ENCODE results near the gene ETV3L.
"Not testable (repeated sequence)": the region's sequence is repeated elsewhere in the genome, so short reads cannot be mapped to it uniquely, and the experiment has no call there.

The ETV3L gene

GRCh38 chr1:157105988-157106812, 6.6 kb upstream of the ETV3L start:
- DNase-seq (ENCODE audit: low read depth in 1 of 2, low spot score in 1 of 2): no peak

DNA sequence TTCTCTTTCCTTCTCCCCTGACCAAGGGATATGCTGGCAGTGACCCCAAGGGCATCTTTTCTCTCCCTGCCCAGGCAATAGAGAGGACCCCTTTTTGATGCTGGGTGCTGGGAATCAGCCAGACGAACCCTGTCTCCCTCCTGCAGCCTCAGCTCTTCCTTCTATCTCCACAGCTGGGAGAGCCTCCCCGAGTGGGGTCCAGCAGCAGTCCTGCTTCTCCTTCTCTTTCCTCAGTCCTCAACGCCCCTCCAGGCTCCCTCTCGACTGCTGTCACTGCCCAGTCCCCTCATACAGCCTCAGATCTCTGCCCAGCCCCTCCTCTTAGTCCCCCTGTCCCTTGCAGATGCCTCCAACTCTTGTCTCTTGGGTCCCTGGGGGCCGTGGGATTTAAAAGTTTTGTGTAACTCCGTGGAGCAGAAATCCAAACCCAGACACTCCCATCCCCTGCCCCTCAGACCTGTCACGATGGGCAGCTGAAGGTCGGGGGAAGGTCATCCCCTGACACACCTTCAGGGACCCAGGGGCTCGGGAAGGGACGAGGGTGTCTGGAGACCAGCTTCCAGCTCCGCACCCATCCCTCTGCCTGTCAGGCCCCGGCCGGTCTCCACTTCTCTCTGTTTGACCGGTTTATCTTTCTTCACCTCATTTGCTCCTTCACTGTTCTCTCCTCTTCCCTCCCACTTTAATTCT, 5.8 kb upstream of the ETV3L start:
- no peak for DNase-seq (ENCODE audit: low read depth in 1 of 2, low spot score in 1 of 2)

DNA sequence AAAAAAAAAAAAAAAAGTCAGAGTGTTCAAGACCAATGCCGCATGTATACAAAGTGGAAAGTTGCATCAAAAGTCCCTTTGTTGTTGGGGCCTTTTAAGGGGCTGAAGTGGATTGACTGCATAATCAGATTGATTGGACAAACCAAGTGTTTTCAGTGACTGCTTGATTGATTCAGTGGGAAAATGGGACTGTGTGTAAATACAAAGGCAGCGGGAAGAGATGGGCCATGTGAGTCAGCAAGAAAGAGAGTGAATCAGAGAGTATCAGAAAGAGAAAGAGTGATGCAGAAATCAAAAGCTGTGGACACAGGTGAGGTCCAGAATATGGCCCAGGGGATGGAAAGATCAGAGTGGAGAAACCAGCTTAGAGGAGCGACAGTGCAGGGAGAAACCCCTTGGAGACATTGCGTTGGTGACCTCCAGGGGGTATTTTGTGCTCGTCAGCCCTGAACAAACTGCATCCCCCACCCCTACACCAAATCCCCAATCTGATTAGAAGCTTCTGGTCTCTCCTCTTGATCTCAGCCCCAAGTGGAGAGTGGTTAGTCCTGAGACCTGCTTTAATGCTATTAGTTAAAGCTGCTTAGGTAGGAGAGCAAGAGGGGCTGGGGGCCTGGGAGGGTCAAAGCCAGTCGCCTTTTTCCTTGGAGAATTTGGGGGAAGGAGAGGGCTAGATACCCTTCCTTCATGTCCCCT, 5.1 kb upstream of the ETV3L start:
- no peak for DNase-seq (ENCODE audit: low read depth in 1 of 2, low spot score in 1 of 2)

DNA sequence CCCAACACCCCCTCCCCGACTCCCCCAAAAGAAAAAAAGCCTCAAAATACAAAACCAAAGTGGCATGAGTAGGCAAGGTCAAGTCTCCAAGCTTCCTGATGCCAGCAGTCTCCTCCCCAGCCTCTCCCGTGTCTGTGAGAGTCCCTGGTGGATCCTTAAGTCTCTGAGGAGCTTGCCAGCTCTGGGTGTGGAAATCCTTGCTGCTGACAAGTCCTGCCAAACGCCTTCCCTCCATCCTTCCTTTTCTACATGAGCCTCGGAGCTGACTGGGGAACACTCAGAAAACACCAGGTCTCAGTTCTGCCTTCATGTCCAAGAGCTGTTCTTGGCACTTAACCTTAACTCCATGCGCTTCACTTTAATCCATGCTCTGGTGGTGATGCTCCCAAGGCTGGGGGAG, 3.7 kb upstream of the ETV3L start:
- no peak for DNase-seq (ENCODE audit: low read depth in 1 of 2, low spot score in 1 of 2)

DNA sequence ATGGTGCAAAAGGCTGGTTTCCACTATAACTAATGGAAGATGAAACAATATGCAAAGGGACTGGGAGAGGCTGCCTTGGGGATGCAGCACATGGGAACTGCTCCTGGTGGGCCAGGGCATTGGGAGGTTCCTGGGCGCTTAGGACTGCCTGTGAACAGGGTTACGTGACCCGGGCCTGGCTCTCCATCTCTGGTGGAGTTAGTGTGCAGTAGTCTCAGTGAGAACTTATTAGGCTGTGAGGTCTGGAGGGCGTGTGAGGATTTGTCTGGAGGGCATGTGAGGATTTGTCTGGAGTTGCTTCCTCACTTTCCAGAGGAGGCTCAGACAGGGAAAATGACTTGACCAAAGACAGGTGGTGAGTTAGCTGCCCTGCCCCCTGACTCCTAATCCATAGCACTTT, 1.5 kb upstream of the ETV3L start:
- no peak for DNase-seq (ENCODE audit: low read depth in 1 of 2, low spot score in 1 of 2)

GRCh38 chr1:157098987-157099632, 498 bp downstream of the ETV3L start:
- DNase-seq (ENCODE audit: low read depth in 1 of 2, low spot score in 1 of 2): not testable (repeated sequence)

DNA sequence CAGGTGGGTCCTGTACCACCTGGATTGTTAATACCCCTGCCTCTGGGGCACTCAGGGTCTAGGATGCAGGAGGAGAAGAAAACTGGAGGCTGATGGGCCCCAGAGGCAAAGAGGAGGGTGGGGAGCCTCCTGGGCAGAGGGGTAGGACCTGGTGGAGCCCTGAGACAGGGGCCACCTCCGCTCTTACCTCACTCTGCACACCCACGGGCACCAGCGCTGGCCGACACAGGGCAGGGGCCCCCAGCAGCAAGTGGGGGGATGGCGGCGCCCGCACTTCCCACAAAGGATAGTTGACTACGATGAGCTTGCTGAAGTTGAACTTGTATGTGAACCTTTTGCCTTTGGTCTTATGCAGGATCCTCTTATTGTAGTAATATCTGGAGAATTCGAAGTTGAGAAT, 1.1 kb downstream of the ETV3L start:
- DNase-seq (ENCODE audit: low read depth in 1 of 2, low spot score in 1 of 2): no peak

GRCh38 chr1:157097692-157098091, 1.9 kb downstream of the ETV3L start:
- DNase-seq (ENCODE audit: low read depth in 1 of 2, low spot score in 1 of 2): no peak

- no peak for DNase-seq (ENCODE audit: low read depth in 1 of 2, low spot score in 1 of 2)
Observed at GRCh38 chr1:157096881-157097280, 2.7 kb downstream of the ETV3L start.

GRCh38 chr1:157095551-157095950, 4.1 kb downstream of the ETV3L start:
- DNase-seq (ENCODE audit: low read depth in 1 of 2, low spot score in 1 of 2): no peak

DNA sequence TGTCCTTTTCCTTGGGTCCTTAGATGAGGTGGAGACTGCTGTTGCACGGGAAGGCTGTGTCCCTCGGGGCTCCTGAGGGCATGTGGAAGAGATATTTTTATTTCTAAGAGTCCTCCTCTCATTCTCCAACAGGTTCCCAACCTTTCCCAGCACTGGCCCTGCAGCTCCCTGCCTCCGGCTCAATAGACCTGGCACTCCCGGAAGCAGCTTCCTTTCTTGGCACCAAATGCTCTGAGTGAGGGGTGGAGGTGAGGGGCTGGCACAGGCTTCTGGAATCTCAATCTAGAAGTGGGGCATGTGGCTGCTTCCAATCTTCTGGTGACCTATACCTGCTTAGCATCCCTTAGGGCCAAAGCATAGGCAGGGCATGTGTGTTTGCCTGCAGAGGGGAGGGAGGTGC, 4.5 kb downstream of the ETV3L start:
- DNase-seq (ENCODE audit: low read depth in 1 of 2, low spot score in 1 of 2): no peak

GRCh38 chr1:157092831-157093230, 6.8 kb downstream of the ETV3L start:
- DNase-seq (ENCODE audit: low read depth in 1 of 2, low spot score in 1 of 2): no peak

GRCh38 chr1:157091668-157092273, 7.8 kb downstream of the ETV3L start:
- DNase-seq (ENCODE audit: low read depth in 1 of 2, low spot score in 1 of 2): no peak

GRCh38 chr1:157091186-157091585, 8.4 kb downstream of the ETV3L start:
- no peak for DNase-seq (ENCODE audit: low read depth in 1 of 2, low spot score in 1 of 2)

DNA sequence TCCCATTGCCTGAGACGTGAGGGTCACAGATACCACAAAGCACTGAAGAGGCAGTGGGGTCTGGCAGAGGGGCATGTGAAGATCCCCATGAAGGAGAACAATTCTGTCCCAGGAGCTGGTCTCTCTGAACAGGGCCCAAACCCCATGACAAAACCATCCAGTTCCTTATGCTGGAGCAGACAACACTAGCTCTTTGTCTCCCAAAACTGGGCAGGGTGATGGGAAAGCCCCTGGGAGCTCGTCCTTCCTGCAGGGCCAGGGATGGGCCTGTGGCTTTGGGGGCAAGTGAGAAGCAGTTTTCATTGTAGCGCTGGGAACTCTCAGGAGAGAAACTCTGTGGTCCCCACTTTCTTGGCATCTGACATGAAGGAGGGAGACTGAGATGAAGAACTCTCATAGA, 8.8 kb downstream of the ETV3L start:
- no peak for DNase-seq (ENCODE audit: low read depth in 1 of 2, low spot score in 1 of 2)

- peak; percentile 80 to 84 for DNase-seq (ENCODE audit: low read depth in 1 of 2, low spot score in 1 of 2)
Observed at GRCh38 chr1:157090196-157090647, 9.4 kb downstream of the ETV3L start.

DNA sequence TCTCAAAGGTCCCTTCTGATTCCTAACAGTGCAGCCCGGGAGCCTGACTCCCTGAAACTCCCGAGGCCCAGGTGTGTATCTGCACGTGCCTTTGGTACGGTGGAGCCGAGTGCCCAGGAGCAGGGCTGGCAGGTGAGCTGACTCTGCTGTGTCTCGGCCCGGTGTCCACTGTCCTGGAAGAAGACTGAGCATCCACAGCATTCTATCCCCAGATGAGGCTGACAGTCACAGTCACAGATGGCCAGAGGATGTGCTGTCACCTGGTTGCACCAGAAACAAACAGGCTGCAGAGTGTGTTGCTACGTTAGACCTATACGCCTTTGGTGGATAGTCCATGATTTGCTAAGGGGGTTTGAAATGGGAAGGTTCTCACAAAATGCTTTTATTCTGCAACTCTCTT, 9.8 kb downstream of the ETV3L start:
- no peak for DNase-seq (ENCODE audit: low read depth in 1 of 2, low spot score in 1 of 2)

- no peak for DNase-seq (ENCODE audit: low read depth in 1 of 2, low spot score in 1 of 2)
Observed at GRCh38 chr1:157088607-157089006, 11.0 kb downstream of the ETV3L start.

DNA sequence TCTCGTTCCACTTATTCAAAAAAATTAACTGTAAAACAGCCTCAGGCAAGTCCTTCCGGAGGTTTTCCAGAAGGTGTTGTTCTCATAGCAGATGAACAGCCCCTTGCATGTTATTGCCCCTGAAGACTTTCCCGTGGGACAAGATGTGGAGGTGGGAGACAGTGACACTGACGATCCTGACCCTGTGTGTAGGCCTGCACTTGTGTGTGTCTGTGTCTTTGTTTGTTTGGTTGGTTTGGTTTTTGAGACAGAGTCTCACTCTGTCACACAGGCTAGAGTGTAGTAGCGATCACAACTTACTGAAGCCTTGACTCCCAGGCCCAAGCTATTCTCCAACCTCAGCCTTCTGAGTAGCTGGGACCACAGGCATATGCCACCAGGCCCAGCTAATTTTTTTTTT, 12.6 kb downstream of the ETV3L start:
- DNase-seq (ENCODE audit: low read depth in 1 of 2, low spot score in 1 of 2): no peak

GRCh38 chr1:157086299-157086698, 13.3 kb downstream of the ETV3L start:
- DNase-seq (ENCODE audit: low read depth in 1 of 2, low spot score in 1 of 2): no peak

- DNase-seq (ENCODE audit: low read depth in 1 of 2, low spot score in 1 of 2): no peak
Observed at GRCh38 chr1:157085421-157085820, 14.2 kb downstream of the ETV3L start.
